ENCODE results near the gene TFCP2.
"Not testable (repeated sequence)": the region's sequence is repeated elsewhere in the genome, so short reads cannot be mapped to it uniquely, and the experiment has no call there.

TFCP2 gene

DNA sequence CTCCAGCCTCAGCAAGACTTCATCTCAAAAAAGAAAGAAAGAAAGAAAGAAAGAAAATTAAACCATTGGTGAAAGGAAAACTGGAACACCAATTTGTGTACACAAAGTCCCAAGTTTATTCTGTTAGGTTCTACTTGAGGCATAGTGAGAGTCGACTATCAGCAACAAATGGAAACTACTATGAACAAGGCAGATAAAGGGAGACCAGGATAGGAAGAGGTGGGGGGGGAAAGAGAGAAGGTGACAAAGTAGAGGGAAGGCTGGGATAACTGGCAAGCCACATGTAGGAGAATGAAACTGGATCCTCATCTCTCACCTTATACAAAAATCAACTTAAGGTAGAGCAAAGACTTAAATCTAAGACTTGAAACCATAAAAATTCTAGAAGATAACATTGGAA is 25.6 kb downstream of the TFCP2 start:
- DNase-seq = no peak

DNA sequence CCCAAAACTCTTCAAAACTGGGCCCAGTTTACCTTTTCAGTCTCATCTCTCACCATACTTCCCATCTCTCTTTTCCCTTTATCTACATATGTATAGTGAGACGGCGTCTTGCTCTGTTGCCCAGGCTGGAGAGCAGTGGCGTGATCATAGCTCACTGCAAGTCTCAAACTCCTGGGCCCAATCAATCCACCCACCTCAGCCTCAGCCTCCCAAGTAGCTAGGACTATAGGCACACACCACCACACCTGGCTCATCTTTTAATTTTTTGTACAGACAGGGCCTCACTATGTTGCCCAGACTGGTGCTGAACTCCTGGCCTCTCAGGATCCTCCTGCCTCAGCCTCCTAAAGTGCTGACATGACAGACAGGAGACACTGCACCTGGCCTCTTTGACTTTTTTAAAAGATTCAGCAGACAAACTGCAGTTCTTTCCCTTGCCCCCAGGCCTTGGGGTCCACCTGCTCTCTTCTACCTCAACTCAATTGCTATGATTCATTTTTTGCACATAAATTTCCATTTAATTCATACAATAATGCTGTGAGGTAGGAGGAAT is 33.6 kb downstream of the TFCP2 start:
- DNase-seq = no peak

DNA sequence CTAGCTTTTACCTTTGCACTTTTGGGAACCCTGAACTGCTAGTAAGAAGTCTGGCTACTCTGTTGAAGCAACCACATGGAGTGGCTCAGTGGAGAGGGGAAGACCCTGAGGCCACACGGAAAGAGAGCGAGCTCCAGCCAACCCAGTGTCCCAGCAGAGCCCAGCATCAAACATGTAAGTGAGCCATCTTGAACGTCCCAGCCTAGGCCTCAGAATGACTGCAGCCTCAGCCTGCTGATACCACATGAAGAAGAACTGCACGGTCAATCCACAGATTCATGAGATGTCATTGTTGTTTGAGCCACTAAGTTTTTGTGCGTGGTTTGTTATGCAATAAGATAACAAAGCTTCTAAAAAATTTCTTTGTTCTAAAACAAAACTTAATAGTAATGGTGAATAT is 40.2 kb downstream of the TFCP2 start:
- no peak for DNase-seq

DNA sequence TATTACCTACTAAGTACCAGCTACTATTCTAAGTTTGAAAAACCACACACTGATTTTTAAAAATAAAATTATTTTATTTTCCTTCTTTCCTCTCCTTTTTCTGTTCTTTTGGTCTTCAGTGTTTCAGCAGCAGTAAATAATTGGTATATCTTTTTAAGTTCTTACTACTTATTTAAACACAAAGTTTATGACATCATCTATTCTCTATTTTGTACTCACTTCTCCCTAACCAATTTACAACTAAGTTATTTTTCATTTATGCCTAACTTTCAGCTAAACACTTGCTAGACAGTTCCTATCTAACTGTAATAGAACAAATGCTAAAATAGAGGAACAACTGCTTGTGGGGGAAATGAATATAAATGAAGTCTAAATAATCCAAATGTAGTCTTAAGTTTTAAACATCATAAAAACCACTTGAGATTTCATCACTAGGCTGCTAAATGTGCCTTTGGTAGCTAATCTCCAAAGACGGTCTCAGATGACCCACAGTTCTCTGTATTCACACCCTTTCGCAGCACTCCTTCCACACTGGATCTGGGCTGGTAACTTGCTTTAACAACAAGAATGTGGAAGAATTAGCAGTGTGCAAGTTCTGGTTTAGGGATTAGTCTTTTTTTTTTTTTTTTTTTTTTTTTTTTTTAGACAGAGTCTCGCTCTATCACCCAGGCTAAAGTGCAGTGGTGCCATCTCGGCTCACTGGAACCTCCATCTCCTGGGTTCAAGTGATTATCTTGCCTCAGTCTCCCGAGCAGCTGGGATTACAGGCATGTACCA is 41.0 kb downstream of the TFCP2 start:
- DNase-seq = no peak

DNA sequence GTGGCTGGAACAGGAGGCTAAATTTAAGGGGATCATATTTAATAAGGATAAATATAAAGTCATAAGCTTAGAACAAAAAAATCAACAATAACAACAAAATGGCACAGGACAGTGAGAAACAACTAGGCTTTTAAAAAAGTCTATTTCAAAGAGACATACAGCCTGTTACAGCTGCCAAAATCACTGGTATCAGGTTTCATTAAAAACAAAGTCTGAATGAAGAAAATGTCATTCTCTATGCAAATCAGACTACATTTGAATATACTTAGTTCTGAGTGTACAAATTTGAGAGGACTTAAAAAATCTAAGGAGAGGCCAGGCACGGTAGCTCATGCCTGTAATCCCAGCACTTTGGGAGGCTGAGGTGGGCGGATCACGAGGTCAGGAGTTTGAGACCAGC is 44.0 kb downstream of the TFCP2 start:
- DNase-seq = no peak

DNA sequence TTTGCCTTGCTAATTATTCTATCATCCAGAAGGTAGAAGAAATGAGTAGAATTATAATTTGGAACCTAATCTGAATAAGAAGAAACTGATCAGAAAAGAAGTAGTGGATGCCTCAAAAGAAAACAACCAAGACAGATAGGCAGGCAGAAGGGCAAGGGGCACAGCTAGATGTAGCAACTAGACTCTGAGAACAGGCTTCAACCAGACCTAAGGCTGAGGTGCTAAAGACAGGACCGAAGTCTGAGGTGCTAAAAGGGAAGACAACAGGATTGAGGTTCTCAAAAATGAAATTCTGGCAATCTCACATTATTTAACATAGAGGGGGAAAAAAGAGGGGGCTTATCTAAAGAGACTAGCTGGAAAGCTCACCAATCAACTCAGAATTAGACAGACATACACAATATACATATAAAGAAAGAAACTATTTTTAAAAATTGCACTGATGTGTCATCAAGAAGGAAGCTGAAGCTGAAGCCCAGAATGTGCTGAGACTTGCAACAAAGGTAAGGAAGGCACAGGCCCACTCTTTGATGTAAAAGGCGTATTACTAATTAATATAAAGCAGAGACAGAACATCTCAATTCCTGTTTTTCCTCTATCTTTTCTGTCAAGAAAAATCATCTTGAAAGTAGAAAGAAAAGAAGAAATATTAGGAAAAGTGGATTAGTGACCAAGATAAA is 45.7 kb downstream of the TFCP2 start:
- DNase-seq = no peak

DNA sequence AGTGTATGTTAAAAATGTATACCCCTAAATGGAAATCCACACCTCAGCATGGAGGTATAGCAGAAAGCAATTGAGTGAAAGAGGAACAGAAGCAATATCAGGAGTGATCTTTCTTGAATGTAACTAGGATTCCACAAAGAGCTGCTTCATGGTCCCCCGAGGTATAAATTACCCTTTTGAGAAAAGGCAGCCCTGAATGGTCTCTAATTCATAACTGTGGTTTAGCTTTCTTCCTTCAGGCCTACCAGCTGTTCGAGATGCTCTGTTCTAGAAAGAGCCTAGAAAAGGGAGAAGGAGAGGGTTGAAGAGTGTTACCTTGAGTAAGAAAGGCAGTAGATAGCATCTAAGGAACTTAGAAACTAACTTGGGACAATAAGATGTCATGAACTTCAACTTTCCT is 46.6 kb downstream of the TFCP2 start:
- no peak for DNase-seq

DNA sequence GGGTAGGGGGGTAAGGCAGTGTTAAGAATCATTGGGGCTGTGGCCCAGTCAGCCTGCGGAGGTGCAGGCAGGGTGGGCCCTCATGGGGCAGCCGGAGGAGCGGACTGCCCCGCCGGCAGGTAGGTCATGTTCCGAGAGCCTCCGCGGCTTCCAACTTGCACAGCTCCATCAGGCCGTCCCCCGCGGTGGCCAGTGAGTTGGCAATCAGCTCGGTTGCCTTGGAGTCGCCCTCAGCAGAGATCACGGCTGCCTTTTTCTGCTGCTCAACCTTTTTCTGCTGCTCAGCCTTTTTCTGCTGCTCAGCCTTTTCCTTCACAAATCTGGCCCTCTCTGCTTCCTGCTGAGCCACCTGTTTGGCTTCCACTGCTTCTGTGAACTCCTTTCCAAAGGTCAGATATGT is 48.4 kb downstream of the TFCP2 start:
- DNase-seq = no peak

DNA sequence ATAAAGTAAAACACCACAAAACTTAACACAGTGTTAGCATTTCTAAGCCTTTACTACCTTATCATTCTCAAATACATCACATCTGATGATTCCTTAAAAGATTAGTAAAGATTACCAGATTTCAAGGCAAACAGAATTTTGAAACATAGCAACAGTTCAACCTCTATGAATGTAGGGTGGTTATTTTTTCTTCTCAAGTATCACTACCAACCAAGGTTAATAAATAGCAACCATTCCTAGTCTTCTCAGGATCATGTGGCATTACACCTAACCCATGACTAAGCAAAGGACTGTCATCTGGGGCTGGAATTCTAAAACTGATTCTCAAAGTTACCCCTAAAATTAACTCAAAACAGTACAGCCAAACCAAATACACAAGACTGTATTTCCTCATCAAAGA is 50.1 kb downstream of the TFCP2 start:
- DNase-seq = no peak

DNA sequence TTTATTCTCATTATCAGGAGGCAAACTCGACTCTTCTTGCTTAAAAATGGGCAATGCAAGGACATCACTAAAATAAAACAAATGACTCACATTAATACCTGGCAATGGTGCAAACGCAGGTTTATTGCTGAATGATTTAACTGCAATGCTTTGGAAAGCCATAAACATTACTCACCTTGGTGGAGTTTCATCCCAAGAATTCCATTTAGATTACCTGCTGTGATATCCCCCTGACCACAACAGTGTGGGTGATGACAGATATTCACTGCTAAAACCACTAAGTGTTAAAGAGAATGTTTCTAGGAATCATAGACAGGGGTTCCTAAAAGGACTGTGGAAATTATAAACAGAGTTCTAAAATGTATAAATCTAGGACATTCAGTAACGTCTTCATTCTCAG is 54.2 kb downstream of the TFCP2 start:
- DNase-seq = no peak

DNA sequence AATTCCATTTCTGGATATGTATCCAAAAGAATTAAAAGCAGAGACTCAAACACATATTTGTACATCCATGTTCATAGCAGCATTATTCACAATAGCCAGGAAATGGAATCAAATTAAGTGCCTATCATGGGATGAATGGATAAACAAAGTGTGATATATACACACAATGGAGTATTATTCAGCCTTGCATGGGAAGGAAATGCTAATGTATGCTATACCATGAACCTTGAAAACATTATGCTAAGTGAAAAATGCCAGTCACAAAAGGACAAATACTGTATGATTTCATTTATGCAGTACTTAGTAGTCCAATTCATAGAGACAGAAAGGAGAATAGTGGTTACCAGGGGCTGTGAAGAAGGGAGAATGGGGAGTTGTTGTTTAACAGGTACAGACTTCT is 57.4 kb downstream of the TFCP2 start:
- no peak for DNase-seq

DNA sequence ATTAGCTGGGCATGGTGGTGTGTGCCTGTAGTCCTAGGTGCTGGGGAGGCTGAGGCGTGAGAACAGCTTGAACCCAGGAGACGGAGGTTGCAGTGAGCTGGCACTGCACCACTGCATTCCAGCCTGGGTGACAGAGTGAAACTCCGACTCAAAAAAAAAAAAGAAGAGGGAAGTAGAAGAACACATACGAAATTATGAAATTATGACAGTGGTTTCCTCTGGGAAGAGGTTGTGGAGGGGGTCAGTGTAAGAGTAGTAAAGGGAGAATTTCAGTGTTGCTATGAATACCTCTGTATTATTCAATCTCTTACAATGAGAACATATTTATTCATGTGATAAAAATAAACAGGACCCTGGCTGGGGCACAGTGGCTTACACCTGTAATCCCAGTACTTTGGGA is 64.8 kb downstream of the TFCP2 start:
- DNase-seq = no peak

DNA sequence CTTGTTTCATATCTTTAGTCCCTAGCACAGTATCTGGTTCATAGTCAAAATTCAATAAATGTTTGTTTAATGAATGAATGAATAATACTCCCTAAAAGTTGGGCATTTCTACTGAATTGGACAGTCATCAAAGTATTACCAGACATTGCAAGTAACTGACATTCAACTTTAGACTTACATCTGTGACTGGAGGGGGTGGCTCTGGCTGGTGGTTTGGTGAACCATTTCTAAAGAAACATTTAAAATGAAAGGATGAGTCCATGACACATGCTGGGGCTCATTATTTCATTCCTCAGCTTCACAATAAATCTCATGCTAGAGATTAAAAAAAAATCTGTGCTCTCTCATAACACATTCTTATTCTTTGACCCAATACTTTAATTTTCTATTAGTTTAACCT is 69.0 kb downstream of the TFCP2 start:
- DNase-seq = no peak

DNA sequence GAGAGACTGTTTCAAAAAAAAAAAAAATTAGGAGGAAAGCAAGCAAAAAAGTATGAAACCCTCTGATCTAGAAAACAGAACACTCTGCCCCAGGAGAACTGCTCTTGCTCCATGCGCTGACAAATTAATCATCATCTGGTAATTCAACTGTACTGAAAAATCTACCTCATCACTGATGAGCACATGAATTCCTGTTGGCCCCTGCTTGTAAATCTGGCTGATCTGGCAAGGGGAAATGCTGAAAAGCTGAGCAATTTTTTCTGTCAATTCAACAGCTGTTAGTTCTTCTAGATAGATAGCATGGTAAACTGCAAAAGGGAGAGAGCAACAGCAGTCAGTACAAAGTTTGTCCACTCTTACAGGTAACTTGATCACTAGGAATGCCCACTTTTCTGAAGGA is 74.3 kb downstream of the TFCP2 start:
- no peak for DNase-seq

DNA sequence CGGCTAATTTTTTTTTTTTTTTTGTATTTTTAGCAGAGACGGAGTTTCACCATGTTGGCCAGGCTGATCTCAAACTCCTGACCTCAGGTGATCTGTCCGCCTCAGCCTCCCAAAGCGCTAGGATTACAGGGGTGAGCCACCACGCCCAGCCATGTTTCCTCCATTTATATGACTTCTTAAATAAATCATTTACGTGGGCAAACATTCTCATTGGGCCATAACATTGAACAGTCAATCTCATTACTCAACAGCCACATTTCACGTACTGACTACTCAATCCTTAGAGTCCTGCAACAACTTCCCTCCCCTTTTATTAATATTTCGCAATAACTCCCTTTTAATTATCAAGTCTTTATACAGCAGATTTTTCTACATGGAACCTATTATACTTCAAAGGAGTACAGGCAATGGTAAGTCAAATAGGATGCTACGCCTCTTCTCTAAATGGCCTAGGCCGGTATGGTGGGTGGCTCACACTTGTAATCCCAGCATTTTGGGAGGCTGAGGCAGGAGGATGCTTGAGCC is 82.2 kb downstream of the TFCP2 start:
- DNase-seq = no peak

DNA sequence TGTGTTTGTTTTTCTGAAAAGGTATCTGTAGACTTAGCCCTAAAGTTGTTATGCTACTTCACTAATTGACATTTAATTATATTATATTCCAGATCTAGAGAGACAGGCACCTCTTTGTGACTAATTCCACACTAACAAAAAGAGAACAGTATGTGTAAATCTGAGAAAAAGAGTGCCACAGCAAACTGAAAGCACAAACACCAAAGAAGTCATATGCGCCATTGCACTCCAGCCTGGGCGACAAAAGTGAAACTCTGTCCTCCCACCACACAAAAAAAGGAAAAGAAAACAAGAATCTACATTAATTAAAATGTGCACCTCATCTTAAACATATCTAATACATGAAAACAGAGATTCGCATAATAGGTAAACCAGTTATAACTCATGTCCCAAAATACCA is 85.1 kb downstream of the TFCP2 start:
- DNase-seq = no peak

DNA sequence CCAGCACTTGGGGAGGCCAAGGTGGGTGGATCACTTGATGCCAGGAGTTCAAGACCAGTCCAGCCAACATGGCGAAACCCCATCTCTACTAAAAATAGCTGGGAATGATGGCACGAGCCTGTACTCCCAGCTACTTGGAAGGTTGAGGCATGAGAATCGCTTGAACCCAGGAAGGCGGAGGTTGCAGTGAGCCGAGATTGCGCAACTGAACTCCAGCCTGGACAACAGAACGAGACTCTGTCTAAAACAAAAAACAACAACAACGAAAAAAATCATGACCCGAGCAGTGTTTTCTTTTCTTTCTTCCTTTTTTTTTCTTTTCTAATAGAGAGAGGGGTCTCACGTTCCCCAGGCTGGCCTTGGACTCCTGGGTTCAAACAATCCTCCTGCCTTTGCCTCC is 86.0 kb downstream of the TFCP2 start:
- DNase-seq = no peak

DNA sequence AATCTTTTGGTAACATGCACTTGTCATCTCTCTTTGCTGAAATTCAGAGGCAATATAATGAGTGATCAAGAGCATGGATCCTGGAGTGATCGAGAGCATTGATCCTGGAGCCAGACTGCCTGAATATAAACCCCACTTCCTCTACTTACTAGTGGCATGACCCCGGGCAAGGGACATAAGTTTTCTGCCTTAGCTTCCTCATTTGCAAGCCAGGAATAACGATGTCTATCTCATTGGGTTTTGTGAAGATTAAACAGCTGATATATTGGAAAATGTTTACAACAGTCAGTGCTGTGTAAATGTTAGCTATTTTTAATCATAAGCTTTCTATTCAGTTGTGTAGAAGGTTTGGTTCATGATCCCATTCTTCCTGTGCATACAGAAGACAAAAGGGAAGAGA is 87.2 kb downstream of the TFCP2 start:
- DNase-seq = no peak

DNA sequence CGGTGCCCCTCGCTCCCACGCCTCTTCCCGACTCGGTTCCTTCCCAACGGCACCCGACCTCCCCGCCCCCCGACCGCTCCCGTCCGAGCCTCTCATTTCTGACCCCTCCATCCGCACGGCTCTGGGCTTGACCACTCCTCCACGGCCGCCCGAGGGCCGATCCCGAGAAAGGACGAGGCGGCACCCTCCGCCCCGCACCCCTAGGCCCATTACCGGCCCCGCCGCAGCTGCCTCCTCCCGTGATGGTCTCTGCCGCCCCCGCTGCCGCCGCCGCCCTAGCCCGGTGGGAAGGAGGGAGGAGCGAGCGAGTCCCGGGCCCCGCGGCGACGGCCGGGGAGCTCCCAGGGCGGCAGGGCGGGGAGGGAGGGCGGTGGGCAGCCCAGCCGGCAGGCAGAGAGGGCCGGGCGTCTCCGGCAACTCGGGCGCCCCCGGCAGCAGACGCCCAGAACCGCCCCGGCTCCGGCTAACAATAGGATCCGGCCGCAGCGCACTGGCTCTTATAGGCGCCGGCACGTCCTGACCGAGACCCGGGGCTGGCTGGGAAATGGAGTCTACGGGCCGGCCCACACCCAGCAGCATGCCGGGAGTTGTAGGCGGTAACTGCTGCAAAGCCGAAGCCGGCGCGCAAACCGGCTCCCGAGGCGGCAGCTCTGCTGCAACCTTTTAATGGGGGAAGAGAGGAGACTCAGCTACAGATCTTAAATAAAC is 89.7 kb downstream of the TFCP2 start, which contains the start of gene CSRNP2:
Gene CSRNP2, minus strand, starts transcription at position 471 of the 708 bp plus-strand sequence. CDS start 7,035 bp downstream, outside the sequence.
- DNase-seq = peak; percentile 93

DNA sequence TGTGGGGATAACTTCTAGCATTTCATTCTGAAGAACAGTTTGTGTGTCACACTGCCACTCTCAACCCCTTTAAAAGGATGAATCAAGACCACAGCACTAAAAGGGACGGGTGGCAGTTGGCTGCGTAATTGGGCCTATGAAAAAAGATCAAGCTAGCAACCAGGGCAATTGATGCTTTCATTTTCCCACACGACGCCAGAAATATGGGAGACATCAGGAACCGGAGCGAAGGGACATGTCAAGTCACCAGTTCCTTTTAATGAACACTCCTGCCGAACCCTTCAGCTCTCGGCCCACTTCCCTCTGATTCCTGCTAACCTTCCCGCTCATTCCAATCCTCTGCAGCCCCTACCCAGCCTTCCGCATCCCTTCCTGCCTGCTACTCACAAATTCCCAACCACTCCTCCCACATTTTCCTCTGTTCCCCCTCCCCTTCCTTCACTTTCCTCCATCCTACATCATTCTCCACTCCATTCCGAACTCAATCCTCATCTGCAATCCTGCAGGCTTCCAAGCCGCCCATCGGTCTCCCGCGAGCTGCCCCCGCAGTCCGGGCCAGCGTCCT is 90.3 kb downstream of the TFCP2 start:
- DNase-seq = peak; percentile 1

DNA sequence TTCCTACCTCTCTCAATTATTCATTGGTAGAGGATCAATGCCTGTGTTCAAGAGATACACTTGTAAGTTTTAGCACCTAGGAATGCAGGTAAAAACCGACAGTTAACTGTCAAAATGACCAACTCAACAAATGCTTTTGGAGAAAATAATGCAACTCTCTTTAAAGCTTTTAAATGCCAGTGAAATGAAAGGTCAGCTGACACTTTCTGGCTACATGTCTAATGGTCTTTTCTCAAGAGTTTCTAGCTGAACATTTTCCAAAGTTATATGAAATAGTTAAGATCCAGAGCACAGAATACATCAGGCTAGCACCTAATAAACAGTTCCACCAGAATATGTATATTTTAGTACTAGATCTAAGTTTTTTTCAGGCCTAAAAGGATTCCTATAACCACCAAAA is 91.5 kb downstream of the TFCP2 start:
- DNase-seq = no peak

DNA sequence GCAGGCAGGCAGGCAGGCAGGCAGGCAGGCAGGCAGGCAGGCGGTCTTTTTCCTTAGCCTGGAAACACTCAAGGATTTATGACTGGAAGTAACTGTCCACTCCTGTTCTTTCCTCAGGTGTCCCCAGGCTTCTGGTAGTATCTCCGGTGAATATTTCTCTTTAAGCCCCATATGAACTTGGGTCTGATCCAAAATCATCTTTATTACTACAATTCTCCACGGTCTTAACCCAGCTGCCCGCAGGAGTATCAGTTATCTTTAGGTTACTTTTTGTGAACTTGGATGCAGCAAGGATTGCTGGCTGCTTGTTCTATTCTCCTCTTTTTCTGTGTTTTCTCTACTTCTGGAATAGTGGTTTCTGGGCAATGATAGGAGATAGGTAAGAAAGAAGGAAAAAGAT is 92.8 kb downstream of the TFCP2 start:
- DNase-seq = no peak

DNA sequence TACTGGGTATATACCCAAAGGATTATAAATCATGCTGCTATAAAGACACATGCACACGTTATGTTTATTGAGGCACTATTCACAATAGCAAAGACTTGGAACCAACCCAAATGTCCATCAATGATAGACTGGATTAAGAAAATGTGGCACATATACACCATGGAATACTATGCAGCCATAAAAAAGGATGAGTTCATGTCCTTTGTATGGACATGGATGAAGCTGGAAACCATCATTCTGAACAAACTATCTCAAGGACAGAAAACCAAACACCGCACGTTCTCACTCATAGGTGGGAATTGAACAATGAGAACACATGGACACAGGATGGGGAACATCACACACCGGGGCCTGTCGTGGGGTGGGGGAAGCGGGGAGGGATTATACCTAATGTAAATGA is 94.1 kb downstream of the TFCP2 start:
- not testable (repeated sequence) for DNase-seq
